ENCODE data around the gene CPSF2. TPM values are rescaled to one million over a fixed set of nuclear protein-coding genes. Genes with fewer than 3 reads are reported as not detected.

CPSF2 gene
- total RNA-seq, 2 donors from 2014 or later, result 59.8 to 64.6 TPM

GRCh38 chr14:92199763-92200162, 78.0 kb downstream of the CPSF2 start:
- DNase-seq, result no peak
- Histone ChIP-seq H3K27ac (no peak overlapping the region), H3K9ac (ENCODE audit: low read depth in 2 of 2, low read length in 2 of 2) (no peak overlapping the region), H3K36me3 (no peaks in the 10 kb centered on the region), H3K4me1 (no peaks in the 10 kb centered on the region), H3K27me3 (no peaks in the 10 kb centered on the region), H3K4me3 (no peak overlapping the region), H3K9me3 (no peaks in the 10 kb centered on the region)
- intact Hi-C loops (cut with DNase I), result no loop called here
- no peak for TF ChIP-seq CTCF (IDR thresholded peaks at IDR 0.05)

GRCh38 chr14:92203116-92203515, 81.3 kb downstream of the CPSF2 start:
- DNase-seq, result no peak
- no peak for TF ChIP-seq CTCF (IDR thresholded peaks at IDR 0.05)

GRCh38 chr14:92204792-92205191, 83.0 kb downstream of the CPSF2 start:
- H3K9me3 ChIP-seq, result no peaks in the 10 kb centered on the region

More at GRCh38 chr14:92203116-92203515, 81.3 kb downstream of the CPSF2 start:
- H3K9ac ChIP-seq (ENCODE audit: low read depth in 2 of 2, low read length in 2 of 2), result no peak overlapping the region
- H3K27me3 ChIP-seq, result no peaks in the 10 kb centered on the region
- H3K4me1 ChIP-seq, result no peaks in the 10 kb centered on the region
- no peaks in the 10 kb centered on the region for H3K9me3 ChIP-seq
- no peak overlapping the region for H3K27ac ChIP-seq
- no peaks in the 10 kb centered on the region for H3K36me3 ChIP-seq
- intact Hi-C loops (cut with DNase I), result no loop called here
- no peak overlapping the region for H3K4me3 ChIP-seq

GRCh38 chr14:92207012-92207927, 85.5 kb downstream of the CPSF2 start:
- DNase-seq, result no peak
- Histone ChIP-seq H3K4me3 (no peak overlapping the region), H3K9me3 (no peaks in the 10 kb centered on the region), H3K36me3 (no peaks in the 10 kb centered on the region), H3K9ac (ENCODE audit: low read depth in 2 of 2, low read length in 2 of 2) (no peak overlapping the region), H3K27me3 (no peaks in the 10 kb centered on the region), H3K27ac (no peak overlapping the region), H3K4me1 (no peaks in the 10 kb centered on the region)
- intact Hi-C loops (cut with DNase I), result no loop called here
- TF ChIP-seq CTCF (IDR thresholded peaks at IDR 0.05), result no peak

More at GRCh38 chr14:92204792-92205191, 83.0 kb downstream of the CPSF2 start:
- no peaks in the 10 kb centered on the region for H3K36me3 ChIP-seq
- H3K27ac ChIP-seq, result no peak overlapping the region
- H3K27me3 ChIP-seq, result no peaks in the 10 kb centered on the region
- H3K9ac ChIP-seq (ENCODE audit: low read depth in 2 of 2, low read length in 2 of 2), result no peak overlapping the region
- H3K4me3 ChIP-seq, result no peak overlapping the region
- no peak for DNase-seq
- TF ChIP-seq CTCF (IDR thresholded peaks at IDR 0.05), result no peak
- no peaks in the 10 kb centered on the region for H3K4me1 ChIP-seq
- intact Hi-C loops (cut with DNase I), result no loop called here

- H3K4me1 ChIP-seq, result no peaks in the 10 kb centered on the region
- no peaks in the 10 kb centered on the region for H3K27me3 ChIP-seq
- H3K27ac ChIP-seq, result no peak overlapping the region
- no peaks in the 10 kb centered on the region for H3K36me3 ChIP-seq
- H3K9me3 ChIP-seq, result no peaks in the 10 kb centered on the region
- no peak for TF ChIP-seq CTCF (IDR thresholded peaks at IDR 0.05)
- H3K9ac ChIP-seq (ENCODE audit: low read depth in 2 of 2, low read length in 2 of 2), result no peak overlapping the region
- no peak overlapping the region for H3K4me3 ChIP-seq
- intact Hi-C loops (cut with DNase I), result no loop called here
- DNase-seq, result no peak
Measured at GRCh38 chr14:92207928-92208265, 86.1 kb downstream of the CPSF2 start.
